Measurements from ENCODE around the gene GOSR2.
A peak's percentile ranks its signal among the peaks of the same experiment; 100 is the strongest.
"Not testable (repeated sequence)": the region's sequence is repeated elsewhere in the genome, so short reads cannot be mapped to it uniquely, and the experiment has no call there.

Gene GOSR2

GRCh38 chr17:46968224-46968834, 45.4 kb downstream of the GOSR2 start:
- no peak for DNase-seq

DNA sequence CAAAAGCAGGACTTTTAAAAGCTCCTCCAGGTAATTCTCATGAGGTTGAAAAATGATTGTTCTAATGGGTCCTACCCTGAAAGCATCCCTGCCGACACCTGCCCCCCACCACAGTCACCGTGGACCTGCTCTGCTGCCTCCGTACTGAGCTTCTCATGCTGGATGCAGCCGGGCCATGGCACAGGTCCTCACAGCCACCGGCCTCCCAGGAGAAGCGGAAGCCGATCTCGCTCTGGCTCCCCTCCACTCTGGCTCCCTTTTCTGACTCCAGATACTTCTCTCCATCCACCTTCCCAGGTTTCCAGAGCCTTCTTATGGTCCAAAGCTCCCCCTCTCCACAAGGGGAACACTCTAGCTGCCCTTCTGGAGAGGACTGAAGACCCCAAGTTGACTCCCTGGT, 45.9 kb downstream of the GOSR2 start:
- no peak for DNase-seq

DNA sequence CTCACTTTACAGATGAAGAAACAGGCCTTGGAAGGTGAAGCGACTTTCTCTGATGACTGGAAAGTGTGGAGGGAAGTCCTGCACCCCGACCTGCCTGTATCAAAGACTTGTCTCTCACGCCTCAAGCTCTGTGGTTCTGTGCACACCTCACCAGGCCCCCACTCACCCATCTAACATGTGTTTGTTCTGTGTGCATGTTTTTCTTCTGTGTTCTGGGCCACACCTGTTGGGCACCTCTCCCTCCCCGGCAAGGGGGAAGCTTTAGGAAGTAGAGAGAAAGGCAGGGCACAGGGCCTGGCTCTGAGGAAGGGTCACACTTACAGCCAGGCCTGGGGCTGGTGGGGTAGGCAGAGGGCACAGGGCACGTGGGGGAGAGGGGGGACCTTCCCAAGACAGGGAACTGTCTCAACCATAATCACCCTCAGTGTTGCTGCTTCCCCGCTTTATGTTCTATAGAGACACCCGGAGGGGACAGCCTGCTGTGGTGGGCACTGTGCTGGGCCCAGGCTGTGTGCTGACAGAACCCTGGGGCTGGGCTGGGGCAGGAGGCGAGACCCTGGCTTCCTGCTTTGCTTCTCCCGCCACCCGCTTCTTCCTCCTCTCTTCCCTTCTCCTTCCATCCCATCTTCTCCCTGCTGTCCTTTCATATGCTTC, 48.8 kb downstream of the GOSR2 start:
- no peak for DNase-seq

DNA sequence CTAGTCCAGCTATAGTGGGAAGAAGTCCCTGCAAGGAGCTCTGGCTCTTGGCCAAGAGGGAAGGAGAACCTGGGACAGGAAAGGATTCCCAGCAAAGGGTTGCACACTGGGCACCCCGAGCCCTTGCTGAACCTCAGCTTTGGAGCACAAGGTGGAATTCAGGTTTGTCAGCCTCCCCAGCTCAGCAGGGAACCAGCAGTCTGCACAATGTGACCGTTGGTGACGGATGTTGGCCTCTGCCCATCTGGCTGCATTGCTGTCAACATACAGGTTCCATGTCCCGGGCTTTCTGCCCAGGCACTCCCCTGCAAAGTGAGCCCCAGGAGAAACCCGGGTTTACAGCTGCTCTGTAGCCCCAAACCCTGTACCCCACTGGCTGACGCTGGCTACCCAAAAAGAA, 49.4 kb downstream of the GOSR2 start:
- peak; percentile 4 for DNase-seq

DNA sequence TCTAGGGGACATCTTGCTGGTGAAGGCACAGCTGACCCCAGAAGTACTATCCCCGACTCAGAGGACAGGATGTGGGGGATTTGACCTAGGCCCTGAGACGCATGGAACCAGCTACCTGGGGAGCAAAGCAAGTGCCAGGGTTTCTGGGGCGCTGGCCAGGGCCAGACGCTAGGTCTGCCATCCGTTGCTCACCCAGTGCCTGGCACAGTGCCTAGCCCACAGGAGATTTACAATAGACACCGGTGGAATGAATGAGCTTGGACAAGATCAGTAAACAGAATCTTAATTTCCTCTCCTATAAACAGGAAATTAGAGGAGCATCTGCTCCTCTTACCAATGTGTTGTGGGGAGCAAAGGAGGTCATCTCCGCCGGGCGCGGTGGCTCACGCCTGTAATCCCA, 51.1 kb downstream of the GOSR2 start:
- peak; percentile 29 for DNase-seq

DNA sequence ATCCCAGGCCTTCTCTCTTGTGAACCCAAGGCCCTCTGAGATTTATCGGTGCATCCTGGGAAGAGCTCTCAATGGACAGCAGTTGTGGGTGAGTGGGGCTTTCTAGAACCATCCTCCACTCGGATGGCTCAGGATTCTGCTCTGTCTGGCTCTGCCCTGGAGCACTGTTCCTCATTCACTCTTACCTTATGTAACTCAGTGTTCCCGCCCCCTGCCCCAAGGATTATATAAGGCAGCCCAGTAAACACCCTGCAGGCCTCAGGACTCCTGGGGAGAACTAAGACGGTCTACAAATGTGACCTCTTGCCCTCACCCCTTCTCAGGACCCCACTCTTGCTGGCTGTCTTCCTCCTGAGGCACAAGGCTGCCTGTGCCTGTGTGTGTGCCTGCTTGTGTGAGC, 52.3 kb downstream of the GOSR2 start:
- DNase-seq: no peak

- no peak for DNase-seq
These were observed 53.8 kb downstream of the GOSR2 start for GRCh38 chr17:46976626-46977270.

DNA sequence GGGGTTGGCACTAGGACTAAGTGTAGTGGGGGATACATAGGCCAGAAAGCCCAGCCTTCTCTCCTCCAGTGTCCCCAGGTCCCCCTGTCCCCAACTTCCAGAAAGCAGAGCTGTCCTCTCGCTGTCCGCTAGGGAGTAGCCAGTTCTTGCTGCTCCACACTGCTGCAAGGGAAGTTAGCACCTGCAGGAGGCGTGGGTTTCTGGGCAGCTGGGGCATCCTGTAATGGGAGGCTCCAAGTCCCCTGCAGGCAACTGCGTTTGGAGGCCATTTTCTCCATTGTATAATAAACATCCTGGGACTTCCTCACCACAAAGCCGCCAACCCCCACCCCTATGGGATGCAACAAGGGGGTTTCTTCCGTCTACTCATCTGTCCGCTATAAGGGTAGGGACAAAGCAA, 54.4 kb downstream of the GOSR2 start:
- peak; percentile 8 for DNase-seq

GRCh38 chr17:46977750-46978488, 55.0 kb downstream of the GOSR2 start:
- no peak for DNase-seq

DNA sequence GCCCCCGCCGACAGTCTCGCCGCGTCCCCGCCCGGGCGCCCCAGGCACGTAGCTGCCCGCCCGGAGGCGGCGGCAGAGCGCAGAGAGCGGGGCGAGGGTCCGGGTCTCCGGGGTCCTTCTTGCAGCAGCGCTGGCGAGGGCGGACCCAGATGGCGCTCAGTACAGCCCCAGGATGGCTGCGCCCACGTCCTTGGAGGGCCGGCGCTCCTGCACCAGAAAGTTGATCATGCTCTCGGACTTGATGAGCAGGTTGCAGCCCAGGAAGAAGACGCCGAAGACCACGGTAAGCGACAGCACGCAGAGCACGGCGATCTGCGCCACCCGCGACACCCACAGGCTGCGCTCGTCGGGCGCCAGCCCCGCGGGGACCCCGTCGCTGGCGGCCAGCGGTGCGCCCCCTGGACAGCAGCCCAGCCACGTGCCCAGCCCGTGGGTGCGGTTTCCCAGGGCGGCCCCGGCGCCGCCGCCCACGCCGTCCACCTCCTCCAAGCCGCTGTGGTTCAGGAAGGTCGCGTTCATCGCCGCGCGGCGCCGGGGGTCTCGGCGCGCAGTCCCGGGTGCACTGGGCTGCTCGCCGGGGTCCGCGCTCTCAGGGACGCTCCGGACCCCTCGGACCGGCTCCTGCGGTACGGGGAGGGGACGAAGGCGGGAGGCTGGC, 55.7 kb downstream of the GOSR2 start:
- no peak for DNase-seq

GRCh38 chr17:46979147-46979863, 56.3 kb downstream of the GOSR2 start, which contains the start of gene RPRML:
Gene RPRML, minus strand, starts transcription at chr17:46979253. Its CDS starts 246 bp downstream, at chr17:46979007.
- peak; percentile 28 for DNase-seq

- DNase-seq: no peak
These were observed 59.6 kb downstream of the GOSR2 start for GRCh38 chr17:46982577-46982976.

- DNase-seq: no peak
These were observed 60.8 kb downstream of the GOSR2 start for GRCh38 chr17:46983782-46984181.

DNA sequence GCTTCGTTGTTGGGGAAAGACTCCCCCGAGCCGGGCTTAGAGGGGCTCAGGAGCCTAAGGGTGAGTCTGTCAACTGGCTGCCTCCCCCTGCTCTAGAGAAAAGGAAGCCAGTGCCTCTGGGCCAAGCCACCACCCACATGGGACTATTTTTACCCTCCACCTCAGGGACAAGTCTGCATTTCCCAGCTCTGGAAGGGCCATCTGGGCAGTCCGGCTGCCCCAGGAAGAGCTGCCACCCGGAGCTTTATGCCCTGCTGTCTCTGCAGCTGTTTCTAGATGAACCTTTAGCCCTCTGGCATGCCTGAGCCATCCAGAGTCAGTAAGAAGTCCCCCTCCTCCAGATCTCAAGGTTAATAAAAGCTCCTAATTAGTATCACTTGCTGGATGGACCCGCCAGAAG, 61.4 kb downstream of the GOSR2 start:
- DNase-seq: peak; percentile 20

- peak; percentile 85 for DNase-seq
These were observed 61.9 kb downstream of the GOSR2 start for GRCh38 chr17:46984892-46985291.

DNA sequence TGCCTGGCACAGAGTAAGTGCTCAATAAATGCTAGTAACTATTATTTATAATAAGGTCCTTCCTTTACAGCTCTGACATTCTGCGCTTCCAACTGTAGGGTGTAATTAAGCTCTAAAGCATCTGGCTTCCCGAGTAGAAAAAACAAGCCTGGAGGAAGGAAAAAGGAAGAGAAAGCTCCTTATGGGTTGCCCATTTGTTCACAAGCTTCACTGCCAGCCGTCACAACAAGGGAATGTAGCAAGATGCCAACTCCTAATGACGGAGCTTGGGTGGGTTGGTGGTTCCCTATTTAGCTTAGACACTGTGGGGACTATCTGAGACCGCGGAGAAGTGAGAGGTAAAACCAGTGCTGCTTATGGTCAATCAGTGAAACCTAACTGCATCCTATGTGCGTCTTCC, 63.4 kb downstream of the GOSR2 start:
- DNase-seq: no peak

DNA sequence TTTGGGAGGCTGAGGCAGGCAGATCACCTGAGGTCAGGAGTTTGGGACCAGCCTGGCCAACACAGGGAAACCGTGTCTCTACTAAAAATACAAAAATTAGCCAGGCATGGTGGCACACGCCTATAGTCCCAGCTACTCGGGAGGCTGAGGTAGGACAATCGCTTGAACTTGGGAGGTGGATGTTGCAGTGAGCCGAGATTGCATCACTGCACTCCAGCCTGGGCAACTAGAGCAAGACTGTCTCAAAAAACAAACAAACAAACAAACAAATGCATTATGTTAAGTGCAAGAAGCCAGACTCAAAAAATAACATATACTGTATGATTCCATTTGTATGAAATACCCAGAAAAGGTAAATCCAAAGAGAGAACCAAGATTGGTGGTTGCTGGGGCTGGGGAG, 65.0 kb downstream of the GOSR2 start:
- not testable (repeated sequence) for DNase-seq

GRCh38 chr17:46989637-46990431, 66.9 kb downstream of the GOSR2 start:
- no peak for DNase-seq

DNA sequence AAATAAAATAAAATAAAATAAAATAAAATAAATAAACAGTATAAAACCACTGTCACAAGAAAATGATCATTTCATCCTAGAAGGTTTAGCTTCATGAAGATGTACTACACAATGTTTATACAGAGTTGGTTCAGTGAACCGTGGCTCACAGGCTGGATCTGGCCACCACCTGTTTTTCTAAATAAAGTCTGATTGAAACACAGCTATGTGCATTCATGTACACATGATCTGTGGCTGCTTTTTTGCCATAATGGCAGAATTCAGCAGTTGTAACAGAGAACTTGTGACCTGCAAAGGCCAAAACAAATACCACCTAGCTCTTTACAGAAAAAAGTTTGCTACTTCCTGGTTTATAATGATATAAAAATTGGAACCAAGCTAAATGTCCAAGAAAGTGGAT, 68.7 kb downstream of the GOSR2 start:
- DNase-seq: no peak
